ENCODE results near the gene GRIA1. TPM values are rescaled to one million over a fixed set of nuclear protein-coding genes. Genes with fewer than 3 reads are reported as not detected.

The GRIA1 gene
- total RNA-seq (10 to 100 TPM; 21.4 to 50.9 TPM), polyA plus RNA-seq (ENCODE audit: insufficient read length in 2 of 2) (10 to 100 TPM; 48.3 to 48.8 TPM)
- long read RNA-seq, donor 1, full-length matches to known transcripts: 3 of 3 reads
- long read RNA-seq, donor 1, partial matches to known transcripts: 0 of 3 reads
- long read RNA-seq, donor 1, other reads (novel, unspliced or antisense): 0 of 3 reads
- long read RNA-seq, donor 2, partial matches to known transcripts: 0 of 2 reads
- long read RNA-seq, donor 2, other reads (novel, unspliced or antisense): 0 of 2 reads
- long read RNA-seq, donor 3: 0 reads
- long read RNA-seq, donor 4: 0 reads

- DNase-seq (ENCODE audit: low read depth in 4 of 6, low spot score in 6 of 6): peak in 5 of 6 donors; percentile 59 to 96 (median 64)
- Histone ChIP-seq H3K27me3 (ENCODE audit: control insufficient read depth, insufficient read depth, low read length) (peaks cover 16% of the 10 kb centered on the region), H3K36me3 (ENCODE audit: control insufficient read depth, insufficient read depth, low read length) (no peaks in the 10 kb centered on the region), H3K4me3 (ENCODE audit: low read depth, low read length) (peak within 1 kb of the TSS; percentile 53), H3K4me1 (ENCODE audit: control insufficient read depth, insufficient read depth, low read length) (peaks cover 16% of the 10 kb centered on the region), H3K27ac (ENCODE audit: low read depth, low read length) (peak within 1 kb of the TSS; percentile 29), H3K9me3 (ENCODE audit: control insufficient read depth, insufficient read depth, low read length) (no peaks in the 10 kb centered on the region)
- 6% methylated on average over 12 of the region's 20 CpGs for WGBS (ENCODE audit: insufficient coverage)
These were observed at the start of gene GRIA1 for GRCh38 chr5:153490118-153491037. Gene GRIA1 (plus strand): TSS chr5:153490670.

GRCh38 chr5:153445875-153446579 is 44.4 kb upstream of the GRIA1 start:
- H3K27ac ChIP-seq (ENCODE audit: low read depth, low read length): no peak overlapping the region
- no peaks in the 10 kb centered on the region for H3K9me3 ChIP-seq (ENCODE audit: control insufficient read depth, insufficient read depth, low read length)
- WGBS (ENCODE audit: insufficient coverage): 47% methylated on average over 7 of the region's 9 CpGs
- H3K4me3 ChIP-seq (ENCODE audit: low read depth, low read length): no peak overlapping the region
- no peaks in the 10 kb centered on the region for H3K4me1 ChIP-seq (ENCODE audit: control insufficient read depth, insufficient read depth, low read length)
- DNase-seq (ENCODE audit: low read depth in 4 of 6, low spot score in 6 of 6): peak in 2 of 6 donors; percentile 33 to 36
- H3K27me3 ChIP-seq (ENCODE audit: control insufficient read depth, insufficient read depth, low read length): no peaks in the 10 kb centered on the region
- no peaks in the 10 kb centered on the region for H3K36me3 ChIP-seq (ENCODE audit: control insufficient read depth, insufficient read depth, low read length)

GRCh38 chr5:153447534-153447933 is 42.9 kb upstream of the GRIA1 start:
- Histone ChIP-seq H3K27me3 (ENCODE audit: control insufficient read depth, insufficient read depth, low read length) (no peaks in the 10 kb centered on the region), H3K4me1 (ENCODE audit: control insufficient read depth, insufficient read depth, low read length) (no peaks in the 10 kb centered on the region), H3K36me3 (ENCODE audit: control insufficient read depth, insufficient read depth, low read length) (no peaks in the 10 kb centered on the region), H3K4me3 (ENCODE audit: low read depth, low read length) (no peak overlapping the region), H3K27ac (ENCODE audit: low read depth, low read length) (no peak overlapping the region), H3K9me3 (ENCODE audit: control insufficient read depth, insufficient read depth, low read length) (no peaks in the 10 kb centered on the region)
- DNase-seq (ENCODE audit: low read depth in 4 of 6, low spot score in 6 of 6): peak in 1 of 6 donors; percentile 32
- WGBS (ENCODE audit: insufficient coverage): 83% methylated on average over 3 of the region's 8 CpGs

- WGBS (ENCODE audit: insufficient coverage): 86% methylated on average over 2 of the region's 2 CpGs
- H3K4me1 ChIP-seq (ENCODE audit: control insufficient read depth, insufficient read depth, low read length): no peaks in the 10 kb centered on the region
- H3K4me3 ChIP-seq (ENCODE audit: low read depth, low read length): no peak overlapping the region
- H3K27ac ChIP-seq (ENCODE audit: low read depth, low read length): no peak overlapping the region
- no peaks in the 10 kb centered on the region for H3K36me3 ChIP-seq (ENCODE audit: control insufficient read depth, insufficient read depth, low read length)
- no peaks in the 10 kb centered on the region for H3K27me3 ChIP-seq (ENCODE audit: control insufficient read depth, insufficient read depth, low read length)
- DNase-seq (ENCODE audit: low read depth in 4 of 6, low spot score in 6 of 6): no peak
- H3K9me3 ChIP-seq (ENCODE audit: control insufficient read depth, insufficient read depth, low read length): no peaks in the 10 kb centered on the region
These were observed 34.1 kb upstream of the GRIA1 start for GRCh38 chr5:153456354-153456753.

GRCh38 chr5:153456993-153457392 is 33.5 kb upstream of the GRIA1 start:
- Histone ChIP-seq H3K4me3 (ENCODE audit: low read depth, low read length) (no peak overlapping the region), H3K4me1 (ENCODE audit: control insufficient read depth, insufficient read depth, low read length) (no peaks in the 10 kb centered on the region), H3K27ac (ENCODE audit: low read depth, low read length) (no peak overlapping the region), H3K9me3 (ENCODE audit: control insufficient read depth, insufficient read depth, low read length) (no peaks in the 10 kb centered on the region), H3K27me3 (ENCODE audit: control insufficient read depth, insufficient read depth, low read length) (no peaks in the 10 kb centered on the region), H3K36me3 (ENCODE audit: control insufficient read depth, insufficient read depth, low read length) (no peaks in the 10 kb centered on the region)
- DNase-seq (ENCODE audit: low read depth in 4 of 6, low spot score in 6 of 6): no peak
- no CpG with 5 or more reads among the region's 1 CpG for WGBS (ENCODE audit: insufficient coverage)

- Histone ChIP-seq H3K27me3 (ENCODE audit: control insufficient read depth, insufficient read depth, low read length) (no peaks in the 10 kb centered on the region), H3K36me3 (ENCODE audit: control insufficient read depth, insufficient read depth, low read length) (no peaks in the 10 kb centered on the region), H3K9me3 (ENCODE audit: control insufficient read depth, insufficient read depth, low read length) (no peaks in the 10 kb centered on the region), H3K4me1 (ENCODE audit: control insufficient read depth, insufficient read depth, low read length) (no peaks in the 10 kb centered on the region), H3K27ac (ENCODE audit: low read depth, low read length) (no peak overlapping the region), H3K4me3 (ENCODE audit: low read depth, low read length) (no peak overlapping the region)
- DNase-seq (ENCODE audit: low read depth in 4 of 6, low spot score in 6 of 6): no peak
These were observed 32.2 kb upstream of the GRIA1 start for GRCh38 chr5:153458268-153458667.

GRCh38 chr5:153459051-153459743 is 31.3 kb upstream of the GRIA1 start:
- no peaks in the 10 kb centered on the region for H3K27me3 ChIP-seq (ENCODE audit: control insufficient read depth, insufficient read depth, low read length)
- no peaks in the 10 kb centered on the region for H3K36me3 ChIP-seq (ENCODE audit: control insufficient read depth, insufficient read depth, low read length)
- no peak overlapping the region for H3K27ac ChIP-seq (ENCODE audit: low read depth, low read length)
- no peaks in the 10 kb centered on the region for H3K4me1 ChIP-seq (ENCODE audit: control insufficient read depth, insufficient read depth, low read length)
- no peak overlapping the region for H3K4me3 ChIP-seq (ENCODE audit: low read depth, low read length)
- DNase-seq (ENCODE audit: low read depth in 4 of 6, low spot score in 6 of 6): peak in 2 of 6 donors; percentile 16 to 61
- no peaks in the 10 kb centered on the region for H3K9me3 ChIP-seq (ENCODE audit: control insufficient read depth, insufficient read depth, low read length)

GRCh38 chr5:153460421-153460820 is 30.0 kb upstream of the GRIA1 start:
- 100% methylated on average over 1 of the region's 3 CpGs for WGBS (ENCODE audit: insufficient coverage)
- no peak overlapping the region for H3K27ac ChIP-seq (ENCODE audit: low read depth, low read length)
- H3K9me3 ChIP-seq (ENCODE audit: control insufficient read depth, insufficient read depth, low read length): no peaks in the 10 kb centered on the region
- DNase-seq (ENCODE audit: low read depth in 4 of 6, low spot score in 6 of 6): no peak
- no peaks in the 10 kb centered on the region for H3K27me3 ChIP-seq (ENCODE audit: control insufficient read depth, insufficient read depth, low read length)
- H3K36me3 ChIP-seq (ENCODE audit: control insufficient read depth, insufficient read depth, low read length): no peaks in the 10 kb centered on the region
- no peaks in the 10 kb centered on the region for H3K4me1 ChIP-seq (ENCODE audit: control insufficient read depth, insufficient read depth, low read length)
- H3K4me3 ChIP-seq (ENCODE audit: low read depth, low read length): no peak overlapping the region

GRCh38 chr5:153461341-153461740 is 29.1 kb upstream of the GRIA1 start:
- DNase-seq (ENCODE audit: low read depth in 4 of 6, low spot score in 6 of 6): no peak
- Histone ChIP-seq H3K4me1 (ENCODE audit: control insufficient read depth, insufficient read depth, low read length) (no peaks in the 10 kb centered on the region), H3K36me3 (ENCODE audit: control insufficient read depth, insufficient read depth, low read length) (no peaks in the 10 kb centered on the region), H3K4me3 (ENCODE audit: low read depth, low read length) (no peak overlapping the region), H3K9me3 (ENCODE audit: control insufficient read depth, insufficient read depth, low read length) (no peaks in the 10 kb centered on the region), H3K27ac (ENCODE audit: low read depth, low read length) (no peak overlapping the region), H3K27me3 (ENCODE audit: control insufficient read depth, insufficient read depth, low read length) (no peaks in the 10 kb centered on the region)
- 100% methylated on average over 1 of the region's 2 CpGs for WGBS (ENCODE audit: insufficient coverage)

All from spinal cord (tissue), 10 donors.